ENCODE results near the gene CASP9. TPM values are rescaled to one million over a fixed set of nuclear protein-coding genes. Genes with fewer than 3 reads are reported as not detected.

CASP9 gene
- total and polyA plus RNA-seq, 2 of the 13 experiments (the other 11 are each of a cell fraction or from before 2014, with no cell fraction given) = 8.5 to 11.5 TPM

- H3K79me2 ChIP-seq (ENCODE audit: insufficient read depth, low read length) = no peaks in the 10 kb centered on the region
- intact Hi-C loops (cut with micrococcal nuclease; ENCODE audit: unreplicated experiment) (no loop called here), in situ Hi-C loops (cut with HindIII; ENCODE audit: extremely low pct_ligation_motif_present, low pct_unique_long_range_greater_than_20kb) (no loop called here)
- H3K36me3 ChIP-seq (replicated peaks in 1 of 2; ENCODE audit: control insufficient read depth in 1 of 2, insufficient read depth in 2 of 2, low read length in 2 of 2) = peaks cover 2 to 16% of the 10 kb centered on the region in 2 experiments; a peak in 3 of 5 replicates
- H3K27me3 ChIP-seq (ENCODE audit: control insufficient read depth in 1 of 2, insufficient read depth in 2 of 2, low read length in 2 of 2) = no peaks in the 10 kb centered on the region
- H2AFZ ChIP-seq (ENCODE audit: low read length) = no peak overlapping the region
- H3K4me2 ChIP-seq (ENCODE audit: low read depth, low read length) = no peak overlapping the region
- DNase-seq (ENCODE audit: low spot score) (no peak), ATAC-seq (no peak), FAIRE-seq (no peak)
- no TSS peak for BruUV-seq (replicated peaks)
- no peak overlapping the region for H3K27ac ChIP-seq (ENCODE audit: extremely low read length, insufficient read depth, low read length)
- H3K9ac ChIP-seq (ENCODE audit: insufficient read depth, low read depth, low read length) = no peak overlapping the region
- CTCF ChIA-PET (ENCODE audit: low intra/inter-chr PET ratio, low total read pairs) = no interaction called here
- H4K20me1 ChIP-seq (ENCODE audit: insufficient read depth, low read length) = no peaks in the 10 kb centered on the region
- 92% methylated on average over 7 of the region's 7 CpGs for WGBS (ENCODE audit: low lambda C conversion rate)
- H3K4me3 ChIP-seq (replicated peaks in 1 of 3; ENCODE audit: insufficient read depth in 1 of 3, low read depth in 2 of 3, low read length in 3 of 3) = no peak overlapping the region
- TF ChIP-seq XRCC5 (optimal IDR thresholded peaks at IDR 0.05; ENCODE audit: low read length) = no peak
- no peak for TF ChIP-seq ZBTB10 (CRISPR knock-in tag; IDR thresholded peaks at IDR 0.05; ENCODE audit: borderline replicate concordance)
- no peak for TF ChIP-seq ERF (CRISPR knock-in tag; IDR thresholded peaks at IDR 0.05)
- TF ChIP-seq ATF2 (CRISPR knock-in tag; IDR thresholded peaks at IDR 0.05) = no peak
- no peak for TF ChIP-seq EHMT2 (IDR thresholded peaks at IDR 0.05; ENCODE audit: borderline replicate concordance, low read depth, low read length)
- no peak for TF ChIP-seq ZNF616 (CRISPR knock-in tag; IDR thresholded peaks at IDR 0.05; ENCODE audit: low read depth)
- no peak for TF ChIP-seq ZFP82 (CRISPR knock-in tag; IDR thresholded peaks at IDR 0.05; ENCODE audit: borderline replicate concordance)
- no peak for TF ChIP-seq MBD4 (IDR thresholded peaks at IDR 0.05; ENCODE audit: borderline replicate concordance, low read length)
- no peak for TF ChIP-seq CREM (IDR thresholded peaks at IDR 0.05)
- TF ChIP-seq CREM (CRISPR knock-in tag; IDR thresholded peaks at IDR 0.05) = no peak
- no peak for TF ChIP-seq SMARCC2 (IDR thresholded peaks at IDR 0.05)
- no peak for TF ChIP-seq ATF7 (IDR thresholded peaks at IDR 0.05)
- TF ChIP-seq ATF7 (CRISPR knock-in tag; IDR thresholded peaks at IDR 0.05) = no peak
- TF ChIP-seq CBX5 (CRISPR knock-in tag; IDR thresholded peaks at IDR 0.05; ENCODE audit: borderline replicate concordance) = no peak
- no peak for TF ChIP-seq EZH2 (conservative IDR thresholded peaks at IDR 0.05; ENCODE audit: low read depth, low read length)
- TF ChIP-seq IRF1 (CRISPR knock-in tag; IDR thresholded peaks at IDR 0.05; ENCODE audit: low read depth) = no peak
- no peak for TF ChIP-seq ZNF678 (CRISPR knock-in tag; IDR thresholded peaks at IDR 0.05)
- no peak for TF ChIP-seq ZBTB33 (CRISPR knock-in tag; IDR thresholded peaks at IDR 0.05)
- no peak for TF ChIP-seq ELF4 (CRISPR knock-in tag; IDR thresholded peaks at IDR 0.05; ENCODE audit: borderline replicate concordance)
- no peak for TF ChIP-seq ZBTB21 (CRISPR knock-in tag; IDR thresholded peaks at IDR 0.05)
- TF ChIP-seq RARG (CRISPR knock-in tag; IDR thresholded peaks at IDR 0.05; ENCODE audit: low read depth) = no peak
- TF ChIP-seq GATAD1 (CRISPR knock-in tag; IDR thresholded peaks at IDR 0.05) = no peak
- POLR2A ChIA-PET = no interaction called here
- no peaks in the 10 kb centered on the region for H3K9me3 ChIP-seq (ENCODE audit: low read length)
- H3K4me1 ChIP-seq (ENCODE audit: insufficient read depth, low read length) = no peaks in the 10 kb centered on the region
Measured at GRCh38 chr1:15509586-15509985, 14.4 kb downstream of the CASP9 start.

All from HepG2 (cell line).